IgD-negative memory B cell (primary cell): Measurements from ENCODE around the gene KLHL26. TPM values are rescaled to one million over a fixed set of nuclear protein-coding genes. Genes with fewer than 3 reads are reported as not detected.

Source experiments
- H3K27ac Mint-ChIP-seq, 3 donors: one replicate each; pipeline ENCODE4 v1.8.0; 2020 to 2022; ENCODE audit warnings: mild to moderate bottlenecking in 3 of 3, mixed read lengths in 3 of 3, moderate library complexity in 1 of 3
- H3K27me3 Mint-ChIP-seq: one replicate; pipeline ENCODE4 v1.8.0; 2021; ENCODE audit warnings: mixed read lengths
- H3K36me3 Mint-ChIP-seq: one replicate; pipeline ENCODE4 v1.8.0; 2020; ENCODE audit warnings: mild to moderate bottlenecking, mixed read lengths
- H3K4me1 Mint-ChIP-seq, 3 donors: one replicate each; pipeline ENCODE4 v1.8.0; 2020 to 2022; ENCODE audit warnings: mixed read lengths in 3 of 3, mild to moderate bottlenecking in 1 of 3
- H3K4me3 Mint-ChIP-seq, 4 donors: one replicate each; pipeline ENCODE4 v1.8.0; 2020 to 2022; ENCODE audit warnings: mild to moderate bottlenecking in 4 of 4, mixed read lengths in 4 of 4, moderate library complexity in 3 of 4
- H3K9me3 Mint-ChIP-seq, 3 donors: one replicate each; pipeline ENCODE4 v1.8.0; 2020 to 2021; ENCODE audit warnings: mixed read lengths in 3 of 3, mild to moderate bottlenecking in 1 of 3
- polyA plus RNA-seq: library from polyadenylated mRNA; unstranded; fragments of 300-500 nt; fragmentation: Illumina TruSeq; gene quantifications from one replicate; pipeline ENCODE4 v1.2.3, GENCODE V29; 2021

The KLHL26 gene
- polyA plus RNA-seq, 1 donor from 2014 or later, result 3.2 TPM

DNA sequence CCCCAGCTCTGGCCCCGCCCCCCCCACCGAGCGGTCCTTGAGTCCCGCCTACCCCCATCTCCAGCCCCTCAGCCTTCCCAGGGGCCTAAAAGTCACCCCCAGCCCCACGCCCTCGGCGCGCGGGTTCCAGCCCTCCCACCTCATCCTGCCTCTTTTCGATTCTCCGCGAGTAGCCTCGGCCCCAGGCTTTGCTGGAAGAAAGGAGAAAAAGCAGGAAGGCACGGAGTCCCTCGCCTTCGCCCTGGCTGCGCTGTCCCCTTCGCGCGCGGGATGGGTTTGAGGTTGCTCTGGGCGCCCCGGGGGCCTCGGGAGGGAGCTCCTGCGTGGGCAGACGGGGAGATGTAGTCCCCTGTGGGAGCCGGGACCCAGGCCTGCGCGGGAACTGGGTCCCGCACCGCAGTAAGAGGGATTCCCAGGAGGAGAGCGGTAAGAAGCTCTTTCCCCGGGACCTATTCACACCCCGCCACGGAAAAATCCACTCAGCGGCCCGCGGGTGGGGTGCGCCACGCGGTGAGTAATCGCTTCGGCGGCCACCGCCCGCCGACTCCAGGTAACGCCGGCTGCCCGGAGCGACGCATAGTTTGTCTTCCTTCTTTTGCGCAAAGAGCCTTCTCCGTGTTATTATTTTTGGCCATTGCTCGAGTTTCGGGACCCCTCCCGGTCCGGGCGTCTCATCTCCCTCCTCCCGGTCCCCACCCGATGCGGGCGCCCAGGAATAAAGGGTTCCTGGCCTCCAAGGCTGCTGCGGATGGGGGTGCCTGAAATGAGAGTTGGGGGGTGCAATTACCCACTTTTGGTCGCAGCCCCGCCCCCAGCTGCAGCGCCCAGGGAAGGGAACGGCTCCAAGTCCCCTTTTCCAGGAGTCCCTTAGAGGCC lies 29.4 kb upstream of the KLHL26 start:
- H3K27ac Mint-ChIP-seq, result no peak overlapping the region
- peak overlapping the region in 3 of 4 donors; percentile 21 to 80 (median 45) for H3K4me3 Mint-ChIP-seq
- peaks cover 8 to 22% (median 17%) of the 10 kb centered on the region in 3 donors for H3K4me1 Mint-ChIP-seq
- H3K9me3 Mint-ChIP-seq, result peaks cover 0 to 8% (median 0%) of the 10 kb centered on the region in 3 donors
- no peaks in the 10 kb centered on the region for H3K36me3 Mint-ChIP-seq
- H3K27me3 Mint-ChIP-seq, result peaks cover 53% of the 10 kb centered on the region

DNA sequence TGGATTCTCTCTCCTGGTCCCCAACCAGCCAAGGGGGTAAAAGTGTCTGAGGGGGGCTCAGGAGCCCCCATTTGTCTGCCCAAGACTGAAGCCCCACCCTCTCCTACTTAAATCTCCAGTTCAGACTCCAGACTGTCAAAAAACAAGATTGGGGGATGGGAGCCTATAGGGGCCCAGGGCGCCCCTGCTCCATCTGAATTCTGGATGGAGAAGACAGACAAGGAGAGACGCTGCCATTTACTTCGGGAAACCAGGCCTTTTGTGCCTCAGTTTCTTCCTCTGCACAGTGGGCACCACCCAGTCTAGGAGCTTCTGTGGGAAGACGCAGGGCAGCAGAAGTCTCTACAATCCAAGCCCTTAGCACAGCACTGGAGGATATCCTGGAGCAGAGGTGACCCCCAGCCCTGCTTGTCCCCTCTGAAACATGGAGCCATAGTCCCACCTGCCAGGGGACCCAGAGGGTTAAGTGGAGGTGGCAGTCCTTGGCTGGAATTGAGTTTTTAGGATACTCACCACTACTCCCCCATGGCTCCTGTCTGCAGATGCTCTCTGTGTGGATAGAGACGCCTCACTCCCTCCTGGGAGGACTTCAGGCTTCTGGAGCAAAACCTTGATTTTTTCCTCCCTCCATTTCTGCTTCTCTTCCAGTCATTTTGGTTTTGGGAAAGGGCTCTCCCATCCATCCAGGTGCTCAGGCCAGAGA lies 28.6 kb upstream of the KLHL26 start:
- Mint-ChIP-seq H3K4me3 (peak overlapping the region in 2 of 4 donors; percentile 30 to 59), H3K4me1 (peaks cover 10 to 22% (median 16%) of the 10 kb centered on the region in 3 donors), H3K27ac (peak overlapping the region in 2 of 3 donors; percentile 8 to 82), H3K36me3 (no peaks in the 10 kb centered on the region), H3K9me3 (peaks cover 0 to 6% (median 0%) of the 10 kb centered on the region in 3 donors), H3K27me3 (peaks cover 47% of the 10 kb centered on the region)

DNA sequence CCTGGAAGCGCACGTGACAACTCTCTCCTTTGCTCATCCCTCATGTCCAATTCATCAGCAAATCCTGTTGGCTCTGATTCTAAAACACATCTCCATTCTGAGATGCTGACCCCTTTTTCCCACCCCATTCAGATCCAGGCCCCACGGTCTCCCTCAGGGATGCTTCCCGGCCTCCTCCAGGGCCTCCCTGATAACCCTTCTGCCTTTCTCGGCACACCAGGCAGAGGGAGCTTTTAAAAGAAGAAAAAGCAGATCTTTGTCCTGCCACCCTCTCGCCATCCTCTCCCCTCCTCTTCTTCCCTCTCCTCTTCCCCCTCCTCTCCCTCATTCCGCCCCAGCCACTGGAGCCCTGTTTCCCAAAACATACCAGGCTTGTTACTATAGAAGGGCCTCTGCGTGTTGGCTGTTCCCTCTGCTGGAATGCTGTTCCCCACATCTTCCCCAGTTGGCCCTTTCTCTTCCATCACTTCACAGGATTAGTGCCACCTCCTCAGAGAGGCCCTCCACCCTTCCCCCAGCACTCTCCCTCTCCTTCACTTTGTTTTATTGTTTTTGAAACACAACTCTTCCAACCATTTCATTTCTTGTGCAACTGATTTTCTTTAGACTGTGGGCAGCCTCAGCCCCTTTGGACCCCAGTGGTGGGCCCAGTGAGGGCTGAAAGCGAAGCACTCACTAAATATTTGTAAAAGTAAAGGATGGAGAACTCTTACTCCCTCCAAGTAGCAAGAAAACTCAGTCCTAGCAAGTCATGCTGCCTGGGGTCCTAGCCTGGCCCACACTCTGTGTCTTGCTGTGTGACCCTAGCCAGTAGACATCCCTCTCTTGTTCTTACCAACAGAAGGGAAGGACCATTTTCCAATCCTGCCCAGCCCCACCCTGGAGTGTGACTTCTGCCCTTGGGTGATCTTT lies 27.8 kb upstream of the KLHL26 start:
- Mint-ChIP-seq H3K36me3 (no peaks in the 10 kb centered on the region), H3K9me3 (peaks cover 0 to 6% (median 0%) of the 10 kb centered on the region in 3 donors), H3K4me1 (peaks cover 15 to 22% (median 15%) of the 10 kb centered on the region in 3 donors), H3K27ac (peak overlapping the region in 1 of 3 donors; percentile 82), H3K4me3 (peak overlapping the region; percentile 17 to 70 (median 44)), H3K27me3 (peaks cover 49% of the 10 kb centered on the region)

DNA sequence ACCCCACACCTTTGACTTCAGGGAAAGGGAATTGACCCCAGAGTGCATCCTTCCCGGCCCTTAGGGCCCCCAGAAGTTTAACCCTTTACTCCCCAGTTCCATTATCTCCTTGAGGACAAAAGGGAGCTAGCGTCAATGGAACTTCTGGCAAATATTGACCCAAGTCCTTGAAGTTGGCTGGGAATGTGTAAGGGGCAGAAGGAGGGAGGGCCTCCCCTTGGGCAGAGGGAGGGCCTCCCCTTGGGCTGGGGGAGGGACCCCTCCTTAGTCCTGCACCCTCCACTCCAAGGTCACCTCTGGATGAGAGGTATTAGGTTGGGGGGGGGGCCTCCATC lies 27.1 kb upstream of the KLHL26 start:
- Mint-ChIP-seq H3K9me3 (peaks cover 0 to 6% (median 0%) of the 10 kb centered on the region in 3 donors), H3K27ac (peak overlapping the region in 1 of 3 donors; percentile 82), H3K4me1 (peaks cover 15 to 22% (median 18%) of the 10 kb centered on the region in 3 donors), H3K27me3 (peaks cover 49% of the 10 kb centered on the region), H3K36me3 (no peaks in the 10 kb centered on the region), H3K4me3 (peak overlapping the region in 1 of 4 donors; percentile 41)

DNA sequence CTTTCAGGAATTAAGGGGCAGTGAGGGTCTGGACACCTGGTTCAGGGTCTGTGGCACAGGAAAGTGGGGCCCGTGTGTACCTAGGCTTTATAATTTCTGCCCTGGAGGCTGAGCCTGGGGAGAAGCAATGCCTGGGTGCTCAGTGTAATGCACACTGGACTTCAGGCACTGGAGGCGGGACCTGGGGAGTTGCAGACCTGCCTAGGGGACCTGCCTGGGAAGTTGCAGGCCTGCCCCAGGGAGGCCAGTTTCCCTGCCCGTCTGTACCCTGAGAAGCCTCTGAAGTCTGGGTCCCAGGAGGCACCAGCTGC lies 26.6 kb upstream of the KLHL26 start:
- H3K4me1 Mint-ChIP-seq, result peaks cover 15 to 22% (median 18%) of the 10 kb centered on the region in 3 donors
- no peaks in the 10 kb centered on the region for H3K36me3 Mint-ChIP-seq
- peaks cover 50% of the 10 kb centered on the region for H3K27me3 Mint-ChIP-seq
- no peak overlapping the region for H3K27ac Mint-ChIP-seq
- peaks cover 0 to 6% (median 0%) of the 10 kb centered on the region in 3 donors for H3K9me3 Mint-ChIP-seq
- no peak overlapping the region for H3K4me3 Mint-ChIP-seq

DNA sequence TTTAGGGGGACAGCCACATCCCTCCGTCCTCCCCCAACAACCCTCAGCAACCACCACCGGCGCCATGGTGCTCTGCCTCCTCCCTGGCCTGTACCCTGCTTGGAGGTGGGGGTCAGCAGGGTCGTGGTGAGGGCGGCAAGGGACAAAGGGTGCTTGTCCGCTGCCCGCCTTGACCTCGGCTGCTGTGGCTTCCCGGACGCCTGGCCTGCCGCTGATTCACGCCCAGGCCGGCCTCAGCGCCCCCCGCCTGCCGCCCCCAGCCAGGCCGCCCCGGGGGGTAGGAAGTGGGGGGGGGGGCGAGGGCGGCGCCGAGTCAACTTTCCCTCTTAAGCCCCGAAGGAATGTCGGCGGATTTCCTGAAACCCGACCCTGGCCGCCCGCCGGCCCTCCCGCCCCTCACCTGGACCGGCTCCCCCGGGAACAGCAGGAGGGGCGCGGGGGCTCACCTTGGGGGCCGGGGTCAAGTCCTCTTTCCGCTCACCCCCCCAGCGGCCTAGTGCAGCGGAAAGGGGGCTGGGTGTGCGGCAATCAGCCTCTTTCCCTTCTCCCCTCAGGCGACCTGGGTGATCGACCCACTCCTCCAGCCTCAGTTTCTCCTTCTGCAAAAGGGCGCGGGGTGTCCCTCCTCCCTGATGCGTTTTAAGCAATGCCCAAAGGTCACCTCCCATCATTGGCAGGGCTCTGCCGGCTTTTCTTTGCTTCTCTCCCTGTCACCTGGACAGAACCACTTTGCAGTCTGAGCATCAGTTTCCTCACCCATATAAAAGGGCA lies 26.1 kb upstream of the KLHL26 start:
- Mint-ChIP-seq H3K27ac (peak overlapping the region in 2 of 3 donors; percentile 9 to 12), H3K36me3 (no peaks in the 10 kb centered on the region)

DNA sequence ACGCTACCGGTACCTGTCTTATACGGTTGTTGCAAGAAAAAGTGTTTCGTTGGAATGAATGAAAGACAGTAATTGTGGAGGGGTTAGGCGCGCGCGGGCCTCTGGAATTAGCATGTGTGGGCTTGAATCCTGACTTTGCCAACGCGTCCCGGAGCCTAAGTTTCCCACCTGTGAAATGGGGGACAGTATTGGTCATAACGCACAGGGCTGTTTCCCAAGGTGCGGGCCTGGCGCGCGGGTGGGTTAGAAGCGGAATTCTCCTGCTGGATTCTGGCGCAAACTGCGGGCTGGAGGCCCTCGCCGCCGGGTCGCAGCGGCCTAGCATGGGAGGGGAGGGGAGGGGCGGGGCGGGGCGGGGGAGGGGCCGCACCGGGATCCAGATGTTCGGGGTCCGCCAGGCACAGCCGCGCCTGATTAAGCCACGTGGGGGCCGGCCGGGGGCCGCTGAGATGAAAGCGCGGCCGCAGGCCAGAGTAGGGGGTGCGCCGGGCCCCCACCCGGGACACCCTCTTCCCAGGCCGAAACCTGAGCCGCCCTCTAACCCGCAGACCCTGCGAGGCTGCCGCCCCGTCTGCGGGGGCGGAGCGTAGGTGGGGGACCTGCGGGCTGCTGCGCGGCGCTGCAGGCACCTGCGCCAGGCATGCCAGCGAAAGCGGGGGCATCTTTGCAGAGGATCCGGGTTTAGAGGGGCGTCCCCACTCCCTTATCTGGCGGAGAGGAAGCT lies 25.3 kb upstream of the KLHL26 start:
- Mint-ChIP-seq H3K4me1 (peaks cover 12 to 17% (median 16%) of the 10 kb centered on the region in 3 donors), H3K9me3 (peaks cover 0 to 4% (median 0%) of the 10 kb centered on the region in 3 donors), H3K36me3 (no peaks in the 10 kb centered on the region), H3K4me3 (peak overlapping the region; percentile 55 to 94 (median 81)), H3K27ac (peak overlapping the region in 2 of 3 donors; percentile 9 to 12), H3K27me3 (peaks cover 58% of the 10 kb centered on the region)

More for the DNA sequence above, 26.1 kb upstream of the KLHL26 start:
- H3K27me3 Mint-ChIP-seq, result peaks cover 52% of the 10 kb centered on the region
- peaks cover 0 to 4% (median 0%) of the 10 kb centered on the region in 3 donors for H3K9me3 Mint-ChIP-seq
- H3K4me1 Mint-ChIP-seq, result peaks cover 12 to 17% (median 16%) of the 10 kb centered on the region in 3 donors
- H3K4me3 Mint-ChIP-seq, result peak overlapping the region in 3 of 4 donors; percentile 24 to 81 (median 52)

DNA sequence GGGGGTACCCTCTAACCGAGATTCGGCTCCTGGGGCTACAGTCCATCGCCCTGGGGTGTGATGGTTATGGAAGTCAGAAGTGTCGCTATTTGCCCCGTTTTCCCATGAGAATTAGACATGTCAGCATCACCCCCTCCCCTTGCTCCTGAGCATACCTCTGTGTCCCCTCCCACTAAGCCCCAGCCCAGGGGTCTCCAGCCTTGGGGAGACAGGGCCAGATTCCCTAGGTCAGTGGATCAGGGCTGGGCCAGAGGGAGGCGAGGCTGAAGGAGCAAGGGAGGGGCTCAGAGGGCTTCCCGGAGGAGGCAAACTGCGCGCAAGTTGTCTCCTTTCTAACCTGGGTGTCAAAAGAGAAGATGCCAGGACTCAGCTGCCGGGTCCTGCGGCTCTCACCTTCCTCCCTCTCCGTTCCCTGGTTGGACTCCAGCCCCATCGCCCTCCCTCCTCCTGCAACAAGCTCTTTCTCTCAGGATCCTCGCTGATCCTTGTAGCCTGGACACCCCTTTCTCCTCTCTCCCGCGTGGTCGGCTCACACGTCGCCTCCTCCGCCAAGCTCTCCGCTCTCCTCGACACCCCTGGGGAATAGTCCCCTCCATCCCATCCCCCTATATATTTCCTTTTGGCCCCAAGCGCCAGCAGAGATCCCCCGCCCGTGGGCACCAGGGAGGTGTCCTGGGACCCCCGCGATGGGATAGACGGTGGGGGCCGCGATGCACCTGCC lies 24.6 kb upstream of the KLHL26 start:
- no peak overlapping the region for H3K27ac Mint-ChIP-seq
- H3K4me1 Mint-ChIP-seq, result peaks cover 12 to 17% (median 16%) of the 10 kb centered on the region in 3 donors

DNA sequence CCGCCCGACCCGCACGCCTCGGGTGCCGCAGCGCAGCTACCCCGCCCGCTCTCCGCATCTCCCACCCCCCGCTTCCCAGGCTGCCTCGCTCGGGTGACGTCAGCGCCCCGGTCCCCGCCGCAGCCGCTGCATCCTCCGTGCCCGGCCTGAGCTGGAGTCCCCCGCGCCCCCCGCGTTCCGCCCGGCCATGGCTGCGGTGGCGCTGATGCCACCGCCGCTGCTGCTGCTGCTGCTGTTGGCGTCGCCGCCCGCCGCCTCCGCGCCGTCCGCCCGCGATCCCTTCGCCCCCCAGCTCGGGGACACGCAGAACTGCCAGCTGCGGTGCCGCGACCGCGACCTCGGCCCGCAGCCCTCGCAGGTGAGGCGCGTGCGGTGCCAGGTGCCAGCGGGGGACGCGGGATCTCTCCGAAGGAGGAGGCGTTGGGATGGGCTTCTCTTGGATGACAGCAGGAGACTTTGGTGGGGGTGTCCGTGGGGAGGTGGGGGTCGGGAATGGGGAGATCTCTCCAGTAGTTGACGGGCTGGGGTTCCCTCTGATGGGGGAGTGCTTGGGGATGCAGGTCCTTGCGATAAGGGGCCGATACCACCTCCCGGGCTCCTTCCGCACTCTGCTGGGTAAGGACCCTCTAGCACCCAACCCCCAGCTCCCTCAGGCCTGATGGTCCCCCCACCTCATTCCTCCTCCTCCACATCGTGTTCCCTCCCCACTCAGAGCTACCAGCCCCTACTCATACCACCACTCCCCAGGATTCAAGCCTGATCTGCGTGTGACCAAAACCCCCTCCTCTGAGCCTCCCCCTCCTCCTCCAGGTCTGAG lies 23.8 kb upstream of the KLHL26 start, which contains the start of gene TMEM59L:
Gene TMEM59L (plus strand): TSS at position 99 of the 817 bp plus-strand sequence. CDS start 89 bp downstream, at position 188.
- H3K4me3 Mint-ChIP-seq, result peak within 1 kb of the TSS; percentile 55 to 94 (median 82)
- H3K27me3 Mint-ChIP-seq, result peaks cover 52% of the 10 kb centered on the region
- H3K27ac Mint-ChIP-seq, result no peak within 1 kb of the TSS
- H3K9me3 Mint-ChIP-seq, result peaks cover 0 to 4% (median 0%) of the 10 kb centered on the region in 3 donors
- peaks cover 12 to 17% (median 16%) of the 10 kb centered on the region in 3 donors for H3K4me1 Mint-ChIP-seq
- no peaks in the 10 kb centered on the region for H3K36me3 Mint-ChIP-seq

More for the DNA sequence above, 24.6 kb upstream of the KLHL26 start:
- Mint-ChIP-seq H3K9me3 (peaks cover 0 to 4% (median 0%) of the 10 kb centered on the region in 3 donors), H3K27me3 (peaks cover 59% of the 10 kb centered on the region), H3K36me3 (no peaks in the 10 kb centered on the region), H3K4me3 (peak overlapping the region; percentile 55 to 94 (median 82))

DNA sequence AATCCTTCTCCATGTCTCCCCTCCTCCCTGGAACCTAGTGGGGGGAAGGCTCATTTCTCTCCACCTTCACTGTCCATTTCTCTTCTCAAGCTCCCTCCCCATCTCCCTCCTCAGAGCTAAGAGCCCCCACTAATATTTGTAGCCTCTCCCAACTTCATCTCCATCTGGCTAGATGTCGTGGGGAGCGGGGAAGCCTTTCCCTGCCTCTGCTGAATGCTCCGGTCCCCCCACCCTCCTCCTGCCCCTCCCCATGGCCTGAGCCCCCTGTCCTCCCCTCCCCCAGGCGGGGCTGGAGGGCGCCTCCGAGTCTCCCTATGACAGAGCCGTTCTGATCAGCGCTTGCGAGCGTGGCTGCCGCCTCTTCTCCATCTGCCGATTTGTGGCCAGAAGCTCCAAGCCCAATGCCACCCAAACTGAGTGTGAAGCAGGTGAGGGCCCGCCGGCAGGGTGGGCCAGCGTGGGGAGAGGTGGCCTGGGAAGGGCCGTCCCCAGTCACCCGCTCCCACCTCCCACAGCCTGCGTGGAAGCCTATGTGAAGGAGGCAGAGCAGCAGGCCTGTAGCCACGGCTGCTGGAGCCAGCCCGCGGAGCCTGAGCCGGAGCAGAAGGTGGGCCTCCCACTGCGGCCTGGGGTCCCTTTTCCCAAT lies 23.1 kb upstream of the KLHL26 start:
- Mint-ChIP-seq H3K27ac (no peak overlapping the region), H3K36me3 (no peaks in the 10 kb centered on the region), H3K9me3 (peaks cover 0 to 4% (median 0%) of the 10 kb centered on the region in 3 donors), H3K27me3 (peaks cover 45% of the 10 kb centered on the region), H3K4me1 (peaks cover 10 to 16% (median 14%) of the 10 kb centered on the region in 3 donors), H3K4me3 (peak overlapping the region in 3 of 4 donors; percentile 51 to 88 (median 73))

DNA sequence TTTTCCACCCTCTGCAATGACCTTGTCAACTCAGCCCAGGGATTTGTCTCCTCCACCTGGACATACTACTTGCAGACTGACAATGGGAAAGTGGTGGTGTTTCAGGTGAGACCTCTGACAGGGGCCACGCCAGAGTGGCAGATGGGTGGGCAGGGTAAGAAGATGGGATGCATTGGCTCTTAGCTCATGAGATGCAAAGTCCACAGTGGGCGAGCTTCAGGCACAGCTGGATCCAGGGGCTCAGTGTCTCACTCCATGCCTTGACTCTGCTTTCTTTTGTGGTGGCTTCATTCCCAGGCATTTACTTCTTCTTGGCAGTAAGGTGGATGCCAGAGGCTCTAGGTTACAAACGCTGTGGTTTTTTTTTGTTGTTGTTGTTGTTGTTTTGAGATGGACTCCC lies 20.8 kb upstream of the KLHL26 start:
- H3K27ac Mint-ChIP-seq, result no peak overlapping the region
- H3K4me3 Mint-ChIP-seq, result no peak overlapping the region
- peaks cover 3 to 16% (median 7%) of the 10 kb centered on the region in 3 donors for H3K4me1 Mint-ChIP-seq
- no peaks in the 10 kb centered on the region for H3K36me3 Mint-ChIP-seq
- H3K27me3 Mint-ChIP-seq, result peaks cover 41% of the 10 kb centered on the region
- H3K9me3 Mint-ChIP-seq, result peaks cover 0 to 2% (median 0%) of the 10 kb centered on the region in 3 donors
